Measurements from ENCODE around the gene CDADC1. TPM values are rescaled to one million over a fixed set of nuclear protein-coding genes. Genes with fewer than 3 reads are reported as not detected.
A peak's percentile ranks its signal among the peaks of the same experiment; 100 is the strongest.

The CDADC1 gene
- total RNA-seq, 3 donors from 2014 or later = 7.3 to 8.5 (median 8.2) TPM

DNA sequence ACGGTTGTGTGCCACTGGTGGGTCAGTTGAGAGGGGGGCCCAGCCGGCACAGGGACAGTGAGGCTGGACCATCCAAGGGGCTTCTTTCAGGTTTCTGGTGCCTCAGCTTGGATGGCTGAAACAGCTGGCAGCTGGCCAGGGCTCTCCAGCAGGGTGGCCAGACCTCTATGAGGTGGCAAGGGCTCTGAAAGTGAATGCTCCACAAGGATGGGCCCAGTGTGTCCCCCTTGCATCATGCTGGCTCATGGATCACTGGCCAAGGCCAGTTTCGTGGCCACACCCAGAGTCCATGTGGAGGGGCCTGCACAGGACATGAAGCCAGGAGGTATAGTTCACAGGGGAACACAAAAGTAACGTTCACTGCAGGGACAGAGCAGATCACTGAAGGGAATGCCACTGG is 49.6 kb downstream of the CDADC1 start:
- peaks cover 9 to 11% of the 10 kb centered on the region in 2 donors for H3K4me1 ChIP-seq
- TF ChIP-seq POLR2A (IDR thresholded peaks at IDR 0.05) = no peak
- TF ChIP-seq POLR2AphosphoS5 (IDR thresholded peaks at IDR 0.05) = no peak
- TF ChIP-seq, protein P1, sequence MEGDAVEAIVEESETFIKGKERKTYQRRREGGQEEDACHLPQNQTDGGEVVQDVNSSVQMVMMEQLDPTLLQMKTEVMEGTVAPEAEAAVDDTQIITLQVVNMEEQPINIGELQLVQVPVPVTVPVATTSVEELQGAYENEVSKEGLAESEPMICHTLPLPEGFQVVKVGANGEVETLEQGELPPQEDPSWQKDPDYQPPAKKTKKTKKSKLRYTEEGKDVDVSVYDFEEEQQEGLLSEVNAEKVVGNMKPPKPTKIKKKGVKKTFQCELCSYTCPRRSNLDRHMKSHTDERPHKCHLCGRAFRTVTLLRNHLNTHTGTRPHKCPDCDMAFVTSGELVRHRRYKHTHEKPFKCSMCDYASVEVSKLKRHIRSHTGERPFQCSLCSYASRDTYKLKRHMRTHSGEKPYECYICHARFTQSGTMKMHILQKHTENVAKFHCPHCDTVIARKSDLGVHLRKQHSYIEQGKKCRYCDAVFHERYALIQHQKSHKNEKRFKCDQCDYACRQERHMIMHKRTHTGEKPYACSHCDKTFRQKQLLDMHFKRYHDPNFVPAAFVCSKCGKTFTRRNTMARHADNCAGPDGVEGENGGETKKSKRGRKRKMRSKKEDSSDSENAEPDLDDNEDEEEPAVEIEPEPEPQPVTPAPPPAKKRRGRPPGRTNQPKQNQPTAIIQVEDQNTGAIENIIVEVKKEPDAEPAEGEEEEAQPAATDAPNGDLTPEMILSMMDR (IDR thresholded peaks at IDR 0.05) = no peak
- no peaks in the 10 kb centered on the region for H3K9me3 ChIP-seq
- H3K36me3 ChIP-seq = no peaks in the 10 kb centered on the region
- no peaks in the 10 kb centered on the region for H3K27me3 ChIP-seq
- DNase-seq (ENCODE audit: low spot score in 2 of 2) = no peak
- no peak overlapping the region for H3K27ac ChIP-seq
- H3K4me3 ChIP-seq = no peak overlapping the region
- intact Hi-C loops (cut with DNase I; ENCODE audit: low total_unique reads) = no loop called here

DNA sequence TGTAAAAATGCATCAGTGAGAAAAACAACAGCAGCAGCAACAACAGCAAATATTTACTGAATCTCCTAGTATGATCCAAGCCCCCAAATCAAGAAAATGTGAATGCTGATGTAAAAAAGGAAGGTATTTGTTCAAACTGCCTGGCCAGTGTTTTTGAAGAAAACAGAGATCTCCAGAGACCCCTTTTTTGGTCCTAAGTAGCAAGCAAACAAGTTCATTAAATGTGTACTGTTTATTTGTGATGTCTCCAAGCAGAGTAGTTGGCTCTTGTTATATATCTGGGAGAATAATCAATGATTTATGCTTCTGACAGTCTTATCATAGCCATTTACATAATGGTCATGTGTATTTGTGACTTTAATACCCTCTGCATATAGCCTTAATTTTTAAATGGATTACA is 50.7 kb downstream of the CDADC1 start:
- Histone ChIP-seq H3K27ac (peak overlapping the region; percentile 45 to 68), H3K36me3 (no peaks in the 10 kb centered on the region), H3K4me1 (peaks cover 9 to 13% of the 10 kb centered on the region in 2 donors), H3K9me3 (no peaks in the 10 kb centered on the region), H3K27me3 (no peaks in the 10 kb centered on the region), H3K4me3 (no peak overlapping the region)
- DNase-seq (ENCODE audit: low spot score in 2 of 2) = no peak
- intact Hi-C loops (cut with DNase I; ENCODE audit: low total_unique reads) = no loop called here
- TF ChIP-seq, protein P1 (IDR thresholded peaks at IDR 0.05) = no peak
- no peak for TF ChIP-seq POLR2A (IDR thresholded peaks at IDR 0.05)
- no peak for TF ChIP-seq POLR2AphosphoS5 (IDR thresholded peaks at IDR 0.05)

DNA sequence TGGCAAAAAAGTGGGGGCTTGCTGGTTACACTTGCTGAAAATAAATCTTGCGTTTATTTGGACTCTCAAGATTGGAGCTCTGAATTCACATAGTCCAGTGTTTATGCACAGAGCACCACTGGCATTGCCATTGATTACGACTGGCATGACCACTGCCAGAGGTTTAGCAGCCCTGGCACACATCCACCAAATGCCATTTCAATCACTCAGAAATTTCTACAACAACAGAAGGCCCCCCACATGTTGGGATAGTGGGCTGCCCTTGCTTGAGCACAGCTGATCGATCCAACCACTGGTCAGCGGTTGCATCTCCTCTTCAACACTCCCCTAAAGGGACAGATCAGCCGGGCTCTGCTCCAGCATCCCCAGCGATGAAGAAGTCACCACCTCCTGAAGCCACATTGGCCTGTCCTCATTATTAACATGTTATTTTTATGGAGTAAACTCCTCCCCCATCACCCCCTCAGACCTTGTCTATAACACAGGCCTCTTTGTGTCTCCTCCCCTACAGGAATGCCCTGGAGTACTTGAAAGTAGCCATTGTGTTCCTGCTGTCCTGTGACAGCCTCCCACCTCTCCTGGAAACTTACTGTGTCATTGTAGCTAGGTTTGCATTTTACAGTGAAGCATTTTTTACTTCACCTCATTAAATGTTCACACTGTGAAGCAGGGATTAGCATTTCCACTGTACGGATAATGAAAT is 51.3 kb downstream of the CDADC1 start:
- TF ChIP-seq POLR2AphosphoS5 (IDR thresholded peaks at IDR 0.05) (no peak), POLR2A (IDR thresholded peaks at IDR 0.05) (no peak)
- TF ChIP-seq, protein P1 (IDR thresholded peaks at IDR 0.05) = no peak
- Histone ChIP-seq H3K4me1 (peaks cover 9 to 14% of the 10 kb centered on the region in 2 donors), H3K27me3 (no peaks in the 10 kb centered on the region), H3K9me3 (no peaks in the 10 kb centered on the region), H3K27ac (peak overlapping the region; percentile 45 to 68), H3K36me3 (no peaks in the 10 kb centered on the region), H3K4me3 (no peak overlapping the region)
- intact Hi-C loops (cut with DNase I; ENCODE audit: low total_unique reads) = no loop called here
- DNase-seq (ENCODE audit: low spot score in 2 of 2) = peak in 1 of 2 donors; percentile 64

DNA sequence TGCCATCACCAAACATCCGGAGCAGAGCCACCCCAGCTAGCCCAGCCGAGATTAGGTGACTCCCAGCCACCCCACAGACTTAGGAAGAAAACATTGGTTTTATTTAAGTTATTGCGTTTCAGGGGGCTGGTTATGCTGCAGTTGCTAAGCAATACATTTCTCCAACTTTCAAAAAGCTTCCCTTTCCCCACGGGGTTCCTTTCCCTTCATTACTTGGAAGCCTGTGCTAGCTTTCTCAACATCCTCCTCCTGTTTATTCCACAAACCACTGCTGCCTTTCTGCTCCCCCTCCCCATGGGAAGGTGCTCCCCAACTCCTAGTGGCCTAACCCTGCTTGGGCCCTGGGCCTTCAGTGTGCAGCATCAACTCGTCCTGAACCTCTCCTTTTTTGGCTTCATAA is 52.6 kb downstream of the CDADC1 start:
- TF ChIP-seq POLR2A (IDR thresholded peaks at IDR 0.05) = no peak
- TF ChIP-seq POLR2AphosphoS5 (IDR thresholded peaks at IDR 0.05) = no peak
- TF ChIP-seq, protein P1 (IDR thresholded peaks at IDR 0.05) = no peak
- no peaks in the 10 kb centered on the region for H3K36me3 ChIP-seq
- intact Hi-C loops (cut with DNase I; ENCODE audit: low total_unique reads) = loop anchor here (5.0 to 10.0 kb wide), 2 partner anchors 142 to 305 kb away; partner anchors contain the start of genes CAB39L and SETDB2
- DNase-seq (ENCODE audit: low spot score in 2 of 2) = no peak
- no peaks in the 10 kb centered on the region for H3K27me3 ChIP-seq
- no peak overlapping the region for H3K4me3 ChIP-seq
- H3K9me3 ChIP-seq = no peaks in the 10 kb centered on the region
- H3K4me1 ChIP-seq = peaks cover 12 to 14% of the 10 kb centered on the region in 2 donors
- peak overlapping the region; percentile 45 to 68 for H3K27ac ChIP-seq
